Endothelial cell of umbilical vein (primary cell): ENCODE results near the gene SCGN.

Experiments used
- CTCF ChIP-seq, 2 donors: IDR thresholded peaks; 1 replicate in 1 of 2; 2 replicates in 1 of 2; pipeline ENCODE4 v1.5.1; 2011; ENCODE audit warnings: low read length in 2 of 2, mild to moderate bottlenecking in 2 of 2, moderate library complexity in 2 of 2, control low read depth in 1 of 2, inconsistent platforms in 1 of 2, low read depth in 1 of 2; ENCODE audit not compliant: insufficient read depth in 1 of 2; ENCODE audit errors: extremely low read depth in 1 of 2
- EZH2 ChIP-seq: IDR thresholded peaks from 2 replicates; pipeline ENCODE4 v1.6.1; 2012; ENCODE audit warnings: borderline replicate concordance, low read depth, mild to moderate bottlenecking, moderate library complexity, low read length, inconsistent platforms; ENCODE audit not compliant: severe bottlenecking
- FOS ChIP-seq: IDR thresholded peaks from 2 replicates; pipeline ENCODE4 v1.6.1; 2011; ENCODE audit warnings: mild to moderate bottlenecking, low read length, moderate library complexity, borderline replicate concordance; ENCODE audit not compliant: insufficient read depth
- MAX ChIP-seq: IDR thresholded peaks from 2 replicates; pipeline ENCODE4 v1.6.1; 2011; ENCODE audit not compliant: insufficient read depth, insufficient read length
- MYC ChIP-seq: IDR thresholded peaks from one replicate; pipeline ENCODE4 v1.6.1; 2011; ENCODE audit warnings: mild to moderate bottlenecking, low read depth, low read length
- POLR2A ChIP-seq: IDR thresholded peaks from 2 replicates; pipeline ENCODE4 v1.6.1; 2012; ENCODE audit warnings: low read depth, mild to moderate bottlenecking, control low read depth, low read length
- POLR2AphosphoS5 ChIP-seq: IDR thresholded peaks from 2 replicates; pipeline ENCODE4 v1.6.1; 2012; ENCODE audit warnings: low read depth, mild to moderate bottlenecking, control low read depth, low read length, moderate library complexity; ENCODE audit not compliant: insufficient read depth

- TF ChIP-seq CTCF (IDR thresholded peaks at IDR 0.05; ENCODE audit: extremely low read depth in 1 of 2, insufficient read depth in 1 of 2, low read depth in 1 of 2, low read length in 2 of 2) (no peak), POLR2A (no peak), EZH2 (no peak), FOS (no peak), MYC (no peak), POLR2AphosphoS5 (no peak), MAX (no peak)
Measured at GRCh38 chr6:25685251-25685650, 33.2 kb downstream of the SCGN start.
